A549 treated with CORT108297 at 1 μM for 4 hours (cell line): ENCODE results near the gene KLF3. TPM values are rescaled to one million over a fixed set of nuclear protein-coding genes. Genes with fewer than 3 reads are reported as not detected.

Experiments
- total RNA-seq: library from RNA; stranded (reverse); fragments of 200-300 nt; extraction: Qiagen RNA extraction; gene quantifications from 5 replicates; pipeline ENCODE4 v1.2.3, GENCODE V29; 2022

KLF3 gene
- total RNA-seq: 10.1 to 12.9 TPM (median 11.8 TPM) in 5 replicates

GRCh38 chr4:38663801-38664705 lies at the start of gene KLF3:
Gene KLF3, plus strand, starts transcription at chr4:38664199. Its CDS starts 16,427 bp downstream, at chr4:38680626.

Other genes starting within 250 kb of the KLF3 start
- 0.03 to 0.07 TPM (median 0.04 TPM) in 4 of 5 replicates, not detected in the other for gene TLR10, start 118.8 kb downstream of the KLF3 start, total RNA-seq
- 0.35 to 0.74 TPM (median 0.41 TPM) in 5 replicates for gene TLR1, start 140.6 kb downstream of the KLF3 start, total RNA-seq
- gene TLR6, start 192.6 kb downstream of the KLF3 start, total RNA-seq: 3.1 to 4.4 TPM (median 3.7 TPM) in 5 replicates
- gene FAM114A1, start 203.6 kb downstream of the KLF3 start, total RNA-seq: 21.9 to 46.3 TPM (median 33.2 TPM) in 5 replicates